Panc1 (cell line): ENCODE measurements around the gene STARD7. TPM values are rescaled to one million over a fixed set of nuclear protein-coding genes. Genes with fewer than 3 reads are reported as not detected.

Source experiments
- ATAC-seq: fragments of 200-7000 bp; cut with Tn5 transposase; 2 replicates; pipeline ENCODE4 v1.9.1; 2020; ENCODE audit warnings: mild to moderate bottlenecking, moderate library complexity
- BruUV-seq: library from RNA; stranded (reverse); fragments of 400-500 nt; replicated peaks from 2 replicates; lab custom pipeline; 2021; lab: Mats Ljungman, UMichigan
- CTCF ChIA-PET: fragments of 300-600 bp; sonication (Branson Sonifier 250); formaldehyde crosslinking; loops from one replicate; lab custom pipeline; 2022; ENCODE audit warnings: antibody characterized with exemption; lab: Charles Lee
- POLR2A ChIA-PET: fragments of 300-600 bp; sonication (Branson Sonifier 250); formaldehyde crosslinking; loops from one replicate; lab custom pipeline; 2022; ENCODE audit warnings: antibody characterized with exemption; lab: Charles Lee
- DNase-seq: peaks from one replicate; pipeline ENCODE4 v3.0.0-alpha.2; 2010; ENCODE audit warnings: low read depth, low spot score
- H3K27ac ChIP-seq: 2 replicates; pipeline ENCODE4 v1.5.1; 2011; ENCODE audit warnings: mild to moderate bottlenecking, low read length, inconsistent platforms
- H3K27me3 ChIP-seq: fragments of 200-500 bp; sonication (Bioruptor generic); 2 replicates; pipeline ENCODE4 v1.6.0; 2014; ENCODE audit warnings: low read length, inconsistent platforms; ENCODE audit not compliant: control insufficient read depth, insufficient read depth
- H3K36me3 ChIP-seq: fragments of 200-500 bp; sonication (Bioruptor generic); 2 replicates; pipeline ENCODE4 v1.5.1; 2014; ENCODE audit warnings: inconsistent platforms, mild to moderate bottlenecking, low read length, moderate library complexity; ENCODE audit not compliant: control insufficient read depth, insufficient read depth
- H3K4me1 ChIP-seq: 2 replicates; pipeline ENCODE4 v1.5.1; 2011; ENCODE audit warnings: inconsistent platforms, mild to moderate bottlenecking, low read length, moderate library complexity; ENCODE audit not compliant: control insufficient read depth, insufficient read depth
- H3K4me3 ChIP-seq, 2 experiments: 2 replicates each; pipeline ENCODE4 v1.5.1; 2011 to 2012; ENCODE audit warnings: low read depth in 2 of 2, low read length in 2 of 2, mild to moderate bottlenecking in 2 of 2, inconsistent platforms in 1 of 2, moderate library complexity in 1 of 2
- H3K9me3 ChIP-seq: fragments of 200-500 bp; sonication (Bioruptor generic); 2 replicates; pipeline ENCODE4 v1.5.1; 2014; ENCODE audit warnings: low read depth, mild to moderate bottlenecking, inconsistent platforms, low read length, moderate library complexity; ENCODE audit not compliant: control insufficient read depth, insufficient read depth
- POLR2AphosphoS5 ChIP-seq: IDR thresholded peaks from 2 replicates; pipeline ENCODE4 v1.6.1; 2012; ENCODE audit warnings: mild to moderate bottlenecking, low read depth, low read length, moderate library complexity
- SIN3A ChIP-seq: IDR thresholded peaks from 2 replicates; pipeline ENCODE4 v1.6.1; 2012; ENCODE audit warnings: low read depth, mild to moderate bottlenecking, low read length, moderate library complexity, borderline replicate concordance; ENCODE audit not compliant: insufficient read depth
- TCF7L2 ChIP-seq: IDR thresholded peaks from 2 replicates; pipeline ENCODE4 v1.6.1; 2011; ENCODE audit warnings: mild to moderate bottlenecking, low read depth, low read length, inconsistent platforms
- in situ Hi-C: cut with HindIII; loops from 2 replicates; pipeline ENCODE4 v1.10.0; 2016; ENCODE audit warnings: low sequenced_read_pairs, low pct_unique_long_range_greater_than_20kb
- intact Hi-C: fragments of 100-400 bp; cut with micrococcal nuclease; formaldehyde crosslinking; loops from one replicate; pipeline ENCODE4 v1.10.0; 2022; ENCODE audit not compliant: unreplicated experiment
- total RNA-seq: library from RNA; stranded (reverse); gene quantifications from one replicate; pipeline ENCODE4 v1.2.1, GENCODE V29; 2021; ENCODE audit not compliant: unreplicated experiment
- TF ChIP-seq, protein P1 (sequence below), 2 experiments: IDR thresholded peaks; 2 replicates each; pipeline ENCODE4 v1.6.1; 2011 to 2012; ENCODE audit warnings: low read depth in 2 of 2, control low read depth in 1 of 2, low read length in 1 of 2, mild to moderate bottlenecking in 1 of 2, moderate library complexity in 1 of 2; ENCODE audit not compliant: insufficient read depth in 1 of 2
- TF ChIP-seq, protein P2 (sequence below): fragments of 450-650 bp; IDR thresholded peaks from 2 replicates; pipeline ENCODE4 v1.5.1; 2017; ENCODE audit warnings: mild to moderate bottlenecking

The STARD7 gene
- total RNA-seq, 1 experiment from 2014 or later = 133 TPM

DNA sequence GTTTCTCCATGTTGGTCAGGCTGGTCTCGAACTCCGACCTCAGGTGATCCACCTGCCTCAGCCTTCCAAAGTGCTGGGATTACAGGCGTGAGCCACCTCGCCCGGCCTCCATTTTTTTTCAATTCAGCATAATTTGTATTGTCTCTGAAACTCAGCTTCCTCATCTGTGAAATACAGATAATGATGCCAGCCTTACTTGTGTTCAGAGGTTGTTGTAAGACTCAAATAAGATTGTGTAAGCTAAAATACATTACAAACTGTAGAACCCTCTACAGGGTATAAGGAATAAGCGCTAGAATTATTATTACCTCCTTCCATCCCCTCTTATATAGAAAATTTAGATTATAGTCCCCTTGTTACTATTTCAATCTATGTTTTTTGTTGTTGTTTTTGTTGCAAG, 24.8 kb upstream of the STARD7 start:
- TF ChIP-seq TCF7L2 = no peak
- no peak for TF ChIP-seq POLR2AphosphoS5
- TF ChIP-seq, protein P1, sequence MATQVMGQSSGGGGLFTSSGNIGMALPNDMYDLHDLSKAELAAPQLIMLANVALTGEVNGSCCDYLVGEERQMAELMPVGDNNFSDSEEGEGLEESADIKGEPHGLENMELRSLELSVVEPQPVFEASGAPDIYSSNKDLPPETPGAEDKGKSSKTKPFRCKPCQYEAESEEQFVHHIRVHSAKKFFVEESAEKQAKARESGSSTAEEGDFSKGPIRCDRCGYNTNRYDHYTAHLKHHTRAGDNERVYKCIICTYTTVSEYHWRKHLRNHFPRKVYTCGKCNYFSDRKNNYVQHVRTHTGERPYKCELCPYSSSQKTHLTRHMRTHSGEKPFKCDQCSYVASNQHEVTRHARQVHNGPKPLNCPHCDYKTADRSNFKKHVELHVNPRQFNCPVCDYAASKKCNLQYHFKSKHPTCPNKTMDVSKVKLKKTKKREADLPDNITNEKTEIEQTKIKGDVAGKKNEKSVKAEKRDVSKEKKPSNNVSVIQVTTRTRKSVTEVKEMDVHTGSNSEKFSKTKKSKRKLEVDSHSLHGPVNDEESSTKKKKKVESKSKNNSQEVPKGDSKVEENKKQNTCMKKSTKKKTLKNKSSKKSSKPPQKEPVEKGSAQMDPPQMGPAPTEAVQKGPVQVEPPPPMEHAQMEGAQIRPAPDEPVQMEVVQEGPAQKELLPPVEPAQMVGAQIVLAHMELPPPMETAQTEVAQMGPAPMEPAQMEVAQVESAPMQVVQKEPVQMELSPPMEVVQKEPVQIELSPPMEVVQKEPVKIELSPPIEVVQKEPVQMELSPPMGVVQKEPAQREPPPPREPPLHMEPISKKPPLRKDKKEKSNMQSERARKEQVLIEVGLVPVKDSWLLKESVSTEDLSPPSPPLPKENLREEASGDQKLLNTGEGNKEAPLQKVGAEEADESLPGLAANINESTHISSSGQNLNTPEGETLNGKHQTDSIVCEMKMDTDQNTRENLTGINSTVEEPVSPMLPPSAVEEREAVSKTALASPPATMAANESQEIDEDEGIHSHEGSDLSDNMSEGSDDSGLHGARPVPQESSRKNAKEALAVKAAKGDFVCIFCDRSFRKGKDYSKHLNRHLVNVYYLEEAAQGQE (IDR thresholded peaks at IDR 0.05; ENCODE audit: insufficient read depth in 1 of 2, low read depth in 2 of 2, low read length in 1 of 2) = no peak
- no peak for TF ChIP-seq SIN3A
- TF ChIP-seq, protein P2, sequence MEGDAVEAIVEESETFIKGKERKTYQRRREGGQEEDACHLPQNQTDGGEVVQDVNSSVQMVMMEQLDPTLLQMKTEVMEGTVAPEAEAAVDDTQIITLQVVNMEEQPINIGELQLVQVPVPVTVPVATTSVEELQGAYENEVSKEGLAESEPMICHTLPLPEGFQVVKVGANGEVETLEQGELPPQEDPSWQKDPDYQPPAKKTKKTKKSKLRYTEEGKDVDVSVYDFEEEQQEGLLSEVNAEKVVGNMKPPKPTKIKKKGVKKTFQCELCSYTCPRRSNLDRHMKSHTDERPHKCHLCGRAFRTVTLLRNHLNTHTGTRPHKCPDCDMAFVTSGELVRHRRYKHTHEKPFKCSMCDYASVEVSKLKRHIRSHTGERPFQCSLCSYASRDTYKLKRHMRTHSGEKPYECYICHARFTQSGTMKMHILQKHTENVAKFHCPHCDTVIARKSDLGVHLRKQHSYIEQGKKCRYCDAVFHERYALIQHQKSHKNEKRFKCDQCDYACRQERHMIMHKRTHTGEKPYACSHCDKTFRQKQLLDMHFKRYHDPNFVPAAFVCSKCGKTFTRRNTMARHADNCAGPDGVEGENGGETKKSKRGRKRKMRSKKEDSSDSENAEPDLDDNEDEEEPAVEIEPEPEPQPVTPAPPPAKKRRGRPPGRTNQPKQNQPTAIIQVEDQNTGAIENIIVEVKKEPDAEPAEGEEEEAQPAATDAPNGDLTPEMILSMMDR = no peak
- Histone ChIP-seq H3K4me1 (no peaks in the 10 kb centered on the region), H3K27me3 (no peaks in the 10 kb centered on the region), H3K27ac (no peak overlapping the region), H3K36me3 (no peaks in the 10 kb centered on the region), H3K4me3 (no peak overlapping the region), H3K9me3 (no peaks in the 10 kb centered on the region)
- in situ Hi-C loops (no loop called here), intact Hi-C loops (no loop called here)
- no TSS peak for BruUV-seq
- DNase-seq (no peak), ATAC-seq (no peak)
- ChIA-PET POLR2A (no interaction called here), CTCF (no interaction called here)

DNA sequence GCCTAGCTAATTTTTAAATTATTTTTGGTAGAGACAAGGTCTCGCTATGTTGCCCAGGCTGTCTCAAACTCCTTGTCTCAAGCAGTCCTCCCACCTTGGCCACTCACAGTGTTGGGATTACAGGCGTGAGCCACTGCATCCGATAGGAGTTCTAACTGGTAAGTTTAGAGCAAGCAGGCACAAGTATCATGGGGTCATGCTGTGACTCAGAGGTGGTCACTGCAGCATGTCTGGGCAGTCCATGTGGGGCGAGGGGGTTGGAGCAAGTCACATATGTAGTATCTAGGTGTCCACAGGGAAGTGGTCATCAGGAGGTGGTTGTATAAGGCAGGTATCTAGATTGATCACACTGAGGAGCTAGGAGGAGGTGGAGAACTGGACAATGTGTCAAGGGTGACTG, 22.7 kb upstream of the STARD7 start:
- intact Hi-C loops = no loop called here
- H3K4me3 ChIP-seq = no peak overlapping the region
- no peaks in the 10 kb centered on the region for H3K9me3 ChIP-seq
- ChIA-PET CTCF (no interaction called here), POLR2A (interaction anchor here (0.5 to 0.7 kb wide), 2 partner anchors 24 to 203 kb away, joined by 6 to 12 read pairs; no protein-coding TSS in a partner anchor)
- no peaks in the 10 kb centered on the region for H3K36me3 ChIP-seq
- no peak for DNase-seq
- no peak for ATAC-seq
- TF ChIP-seq, protein P2 = no peak
- TF ChIP-seq TCF7L2 (no peak), SIN3A (no peak), POLR2AphosphoS5 (no peak)
- TF ChIP-seq, protein P1 (IDR thresholded peaks at IDR 0.05; ENCODE audit: insufficient read depth in 1 of 2, low read depth in 2 of 2, low read length in 1 of 2) = no peak
- BruUV-seq = no TSS peak
- in situ Hi-C loops = no loop called here
- H3K4me1 ChIP-seq = no peaks in the 10 kb centered on the region
- H3K27ac ChIP-seq = no peak overlapping the region
- H3K27me3 ChIP-seq = no peaks in the 10 kb centered on the region
